DMS 273 treated with DMSO at 0.1 percent for 48 hours (cell line): ENCODE results near the gene TOR1B.

Source experiments
- DNase-seq: peaks from one replicate; lab custom pipeline; 2025; lab: John Stamatoyannopoulos, UW

The TOR1B gene

DNA sequence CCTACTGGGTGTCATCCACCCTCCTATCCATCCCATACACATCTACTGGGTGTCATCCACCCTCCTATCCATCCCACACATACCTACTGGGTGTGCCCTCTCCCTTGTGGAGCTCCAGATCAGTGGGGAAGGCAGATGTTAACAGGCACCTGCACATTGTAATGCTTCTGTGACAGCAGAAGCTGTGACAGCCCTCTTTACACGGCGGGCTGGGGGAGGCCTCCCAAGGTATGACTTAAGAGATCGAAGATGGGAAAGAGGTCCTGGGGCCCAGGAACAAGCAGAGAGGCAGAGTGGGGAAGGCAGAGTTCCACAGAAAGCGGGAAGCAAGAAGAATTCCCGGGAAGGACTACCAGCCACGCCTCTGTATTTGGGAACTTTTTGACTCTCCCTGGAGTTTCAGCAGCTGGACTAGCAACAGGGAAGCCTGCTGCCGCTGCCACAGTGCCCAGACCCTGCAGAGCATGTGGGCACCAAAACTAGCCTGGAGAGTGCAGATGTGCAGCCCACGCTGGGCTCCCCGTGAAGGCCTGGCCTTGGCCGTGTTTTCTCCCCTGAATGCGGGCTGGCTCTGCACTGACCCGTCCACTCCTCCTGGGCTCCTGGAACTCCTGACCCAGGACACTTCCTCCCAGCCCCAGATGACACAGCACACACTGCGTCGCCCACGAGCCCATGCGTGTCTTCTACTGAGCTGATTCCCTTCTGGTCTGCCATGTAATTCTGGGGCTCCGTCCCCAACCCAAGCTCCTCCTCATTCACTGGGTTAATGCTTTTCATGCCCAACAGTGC is 11.6 kb downstream of the TOR1B start:
- no peak for DNase-seq

GRCh38 chr9:129815278-129815677 is 12.3 kb downstream of the TOR1B start:
- no peak for DNase-seq

DNA sequence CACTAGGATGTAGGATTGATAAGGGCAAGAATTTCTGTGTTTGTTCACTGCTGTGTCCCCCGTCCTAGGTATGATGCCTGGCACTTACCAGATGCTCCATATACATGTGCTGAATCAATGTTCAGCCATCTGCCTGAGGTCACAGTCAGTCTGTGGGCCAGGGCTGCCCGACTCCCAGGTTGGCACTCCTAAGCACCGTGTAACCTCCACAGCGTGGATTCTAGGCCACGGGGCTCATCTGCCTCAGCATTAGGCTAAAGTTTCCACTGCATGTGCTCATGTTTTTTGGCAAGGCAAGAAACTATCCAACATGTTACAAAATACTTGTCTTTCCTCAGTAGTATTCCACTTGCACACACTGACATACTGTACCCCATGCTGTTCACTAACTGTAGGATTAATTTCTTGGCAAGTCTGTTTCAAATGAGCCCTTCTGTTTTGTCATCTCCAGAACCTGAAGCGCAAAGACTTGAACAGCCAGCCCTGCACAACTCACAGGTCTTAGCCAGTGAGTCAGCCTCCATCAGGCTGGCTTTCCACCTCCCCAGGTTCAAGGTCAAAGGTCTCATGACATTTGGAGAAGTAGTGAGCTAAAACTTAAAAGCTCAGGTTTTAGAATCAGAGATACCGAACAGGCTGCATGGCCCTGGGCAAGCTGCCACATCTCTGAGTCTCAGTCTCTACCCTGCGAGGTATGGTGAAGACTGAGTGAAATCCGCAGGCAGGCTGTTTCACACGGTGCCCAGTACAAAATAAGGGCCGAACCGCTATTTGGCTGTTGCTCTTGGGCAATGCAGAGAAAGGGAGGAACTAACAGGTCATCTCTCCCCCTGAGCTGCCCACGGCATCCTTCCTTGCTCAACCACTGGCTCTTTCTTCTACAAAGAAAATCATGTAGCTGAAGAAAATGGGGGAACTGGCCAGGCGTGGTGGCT is 13.8 kb downstream of the TOR1B start:
- DNase-seq = no peak

DNA sequence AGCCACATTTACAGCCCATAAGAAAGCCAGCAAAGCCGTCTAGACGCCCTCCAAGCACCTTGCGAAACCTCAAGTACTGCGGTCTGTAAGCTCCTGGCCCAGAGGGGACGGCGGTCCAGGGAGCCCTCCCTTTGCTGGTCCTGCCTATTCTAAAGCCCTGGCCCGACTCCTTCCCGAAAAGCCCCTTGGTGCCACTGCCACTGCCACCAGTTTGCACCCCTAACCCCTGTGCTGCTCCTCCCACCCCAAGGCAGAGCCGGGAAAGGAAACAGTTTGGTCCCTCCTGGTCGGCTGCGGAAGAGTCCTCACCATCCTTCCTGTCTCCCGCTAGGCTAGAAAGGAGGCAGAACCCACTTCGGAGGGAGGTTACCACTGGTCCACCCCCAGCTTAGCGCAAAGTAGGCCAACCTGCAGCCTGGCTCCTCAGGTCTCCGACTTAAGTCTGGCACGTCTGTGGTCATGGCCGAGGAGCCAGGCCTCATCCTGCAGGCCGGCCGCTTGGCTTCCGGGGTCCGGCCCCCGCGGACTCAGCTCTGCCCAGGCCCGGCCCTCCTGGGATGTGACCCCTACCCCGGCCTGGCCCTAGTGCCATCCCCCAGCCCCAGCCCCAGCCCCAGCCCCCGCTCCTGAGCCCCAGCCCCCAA is 20.0 kb downstream of the TOR1B start:
- no peak for DNase-seq

- DNase-seq = no peak
These were observed 20.6 kb downstream of the TOR1B start for GRCh38 chr9:129823542-129823934.

- DNase-seq = peak; percentile 86
These were observed 21.1 kb downstream of the TOR1B start, which contains the start of gene TOR1A for GRCh38 chr9:129823935-129824601. TSS of gene TOR1A (minus strand) at chr9:129824136. CDS start at chr9:129824085, 51 bp downstream.

GRCh38 chr9:129826344-129826743 is 23.4 kb downstream of the TOR1B start:
- DNase-seq = no peak

- DNase-seq = no peak
These were observed 23.8 kb downstream of the TOR1B start for GRCh38 chr9:129826759-129827158.

DNA sequence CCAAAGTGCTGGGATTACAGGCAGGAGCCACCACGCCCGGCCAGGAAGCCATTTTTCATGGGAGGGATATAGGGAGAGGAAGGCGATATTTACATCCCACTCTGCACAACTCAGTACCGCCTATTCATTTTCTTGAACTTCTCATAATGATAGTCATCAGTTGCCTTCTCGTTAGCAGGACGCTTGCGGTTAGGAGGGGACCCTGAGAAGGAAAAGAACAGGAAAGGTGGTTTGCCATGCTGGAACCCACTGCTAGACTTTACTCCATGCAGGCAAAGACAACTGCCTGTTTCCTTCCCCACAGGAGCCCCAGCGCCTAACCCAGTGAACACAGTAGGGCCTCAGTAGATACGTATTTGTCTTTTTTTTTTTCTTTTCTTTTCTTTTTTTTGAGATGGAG is 25.1 kb downstream of the TOR1B start:
- DNase-seq = no peak

- DNase-seq = no peak
These were observed 26.0 kb downstream of the TOR1B start for GRCh38 chr9:129828969-129829368.

- DNase-seq = no peak
These were observed 30.0 kb downstream of the TOR1B start for GRCh38 chr9:129832982-129833381.

- no peak for DNase-seq
These were observed 31.6 kb downstream of the TOR1B start for GRCh38 chr9:129834489-129835127.

- peak; percentile 83 for DNase-seq
These were observed 32.3 kb downstream of the TOR1B start, which contains the start of the genes C9orf78 and USP20 for GRCh38 chr9:129835128-129835859. TSS of gene C9orf78 (minus strand) at chr9:129835275. CDS start at chr9:129835221, 54 bp downstream. TSS of gene USP20 (plus strand) at chr9:129835458. CDS start at chr9:129852556, 17,098 bp downstream.

GRCh38 chr9:129835860-129836223 is 32.9 kb downstream of the TOR1B start:
- DNase-seq = no peak

- no peak for DNase-seq
These were observed 33.5 kb downstream of the TOR1B start for GRCh38 chr9:129836311-129837007.

DNA sequence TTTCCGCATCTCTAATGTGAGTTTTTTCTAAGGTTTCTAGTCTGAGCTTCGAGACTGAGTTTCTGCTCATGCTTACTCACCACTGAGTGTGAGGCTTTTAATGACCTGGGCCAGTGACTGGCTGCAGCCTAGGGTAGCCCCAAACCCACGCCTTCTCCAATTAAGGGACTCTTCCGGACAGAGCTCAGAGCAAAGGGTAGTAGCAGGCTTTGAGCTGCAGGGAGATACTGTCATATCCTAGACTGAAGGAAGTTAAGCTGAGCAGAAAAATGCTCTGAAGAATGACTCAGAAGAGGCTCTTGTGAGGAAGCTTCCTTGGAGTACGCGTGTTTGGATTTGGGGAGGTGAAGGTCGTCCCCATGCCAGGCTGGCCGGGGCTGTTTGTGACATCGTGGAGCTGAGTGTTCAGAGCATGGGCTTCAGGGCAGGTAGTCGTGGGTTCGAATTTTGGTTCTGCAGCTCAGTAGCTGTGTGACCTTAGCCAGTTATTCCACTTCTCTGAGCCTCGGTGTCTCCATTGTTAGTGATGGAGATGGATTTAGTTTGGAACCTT is 35.8 kb downstream of the TOR1B start:
- no peak for DNase-seq

DNA sequence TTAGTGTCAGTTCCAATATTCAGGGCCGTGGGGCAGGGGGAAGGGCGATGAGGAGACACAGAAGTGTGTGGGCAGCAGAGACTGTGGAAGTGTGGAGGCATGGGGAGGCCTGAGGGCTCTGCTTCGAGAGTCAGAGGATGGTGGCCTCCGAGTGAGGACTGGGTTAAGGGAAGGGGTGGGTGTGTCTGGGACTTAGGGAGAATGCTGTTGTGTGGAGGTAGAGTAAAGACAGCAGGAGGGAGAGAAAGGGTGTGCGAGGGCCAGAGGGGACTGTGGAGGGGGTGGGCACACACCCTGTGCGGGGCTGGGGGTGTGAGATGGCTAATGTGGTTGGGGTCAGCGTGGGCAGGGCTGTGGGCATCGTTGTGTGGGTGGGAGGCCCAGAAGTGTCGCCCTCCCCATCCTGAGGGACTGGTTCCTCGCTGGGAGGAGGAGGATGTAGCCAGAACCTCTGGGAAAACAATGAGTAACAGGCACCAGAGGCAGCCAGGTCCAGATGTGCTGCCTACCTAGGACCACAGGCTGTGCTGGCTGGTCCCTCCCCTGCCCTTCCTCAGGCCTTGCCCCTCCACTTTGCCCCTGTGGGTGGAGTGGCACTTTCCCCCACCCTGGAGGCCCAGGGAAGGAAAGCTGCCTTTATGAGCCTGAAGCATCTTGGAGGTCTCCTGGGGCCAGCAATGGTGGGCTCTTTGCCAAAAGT is 36.5 kb downstream of the TOR1B start:
- no peak for DNase-seq

- DNase-seq = no peak
These were observed 37.0 kb downstream of the TOR1B start for GRCh38 chr9:129840034-129840433.

DNA sequence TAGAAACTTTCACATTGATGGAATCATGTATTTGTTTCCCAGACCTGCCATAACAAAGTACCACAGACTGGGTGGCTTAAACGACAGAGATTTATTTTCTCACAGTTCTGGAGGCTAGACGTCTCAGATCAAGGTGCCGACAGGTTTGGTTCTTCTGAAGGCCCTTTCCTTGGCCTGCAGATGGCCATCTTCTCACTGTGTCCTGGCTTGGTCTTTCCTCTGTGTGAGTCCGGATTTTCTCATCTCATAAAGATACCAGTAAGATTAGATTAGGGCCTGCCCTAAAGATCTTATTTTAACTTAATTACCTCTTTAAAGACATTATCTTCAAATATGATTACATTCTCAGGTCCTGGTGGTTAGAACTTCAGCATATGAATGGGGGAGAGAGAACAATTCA is 38.1 kb downstream of the TOR1B start:
- no peak for DNase-seq
